GM23338 (cell line): ENCODE results near the gene KDM4B. TPM values are rescaled to one million over a fixed set of nuclear protein-coding genes. Genes with fewer than 3 reads are reported as not detected.

Experiments used
- ATAC-seq: fragments of 200-7000 bp; cut with Tn5 transposase; 3 replicates; pipeline ENCODE4 v1.9.1; 2020
- DNase-seq: peaks from one replicate; pipeline ENCODE4 v3.0.0-alpha.2; 2015; ENCODE audit warnings: low spot score
- H2AFZ ChIP-seq: fragments of 200-600 bp; sonication (generic); 2 replicates; pipeline ENCODE4 v1.8.0; 2016; ENCODE audit warnings: antibody characterized with exemption, mild to moderate bottlenecking, moderate library complexity
- H3F3A ChIP-seq: fragments of 200-600 bp; sonication (generic); replicated peaks from 2 replicates; pipeline ENCODE4 v1.8.0; 2017; ENCODE audit warnings: antibody characterized with exemption, mixed run types, low read depth
- H3K27ac ChIP-seq: fragments of 200-600 bp; sonication (generic); 2 replicates; pipeline ENCODE4 v1.6.1; 2016; ENCODE audit warnings: low read depth
- H3K27me3 ChIP-seq: fragments of 200-600 bp; sonication (generic); 2 replicates; pipeline ENCODE4 v1.8.0; 2016; ENCODE audit warnings: mild to moderate bottlenecking, mixed run types, moderate library complexity; ENCODE audit not compliant: insufficient read depth
- H3K36me3 ChIP-seq: fragments of 200-600 bp; sonication (generic); 2 replicates; pipeline ENCODE4 v1.8.0; 2016; ENCODE audit warnings: mild to moderate bottlenecking; ENCODE audit not compliant: insufficient read depth
- H3K4me1 ChIP-seq: fragments of 200-600 bp; sonication (generic); 2 replicates; pipeline ENCODE4 v1.8.0; 2016; ENCODE audit warnings: mild to moderate bottlenecking, moderate library complexity; ENCODE audit not compliant: insufficient read depth
- H3K4me2 ChIP-seq: fragments of 200-600 bp; sonication (generic); 2 replicates; pipeline ENCODE4 v1.7.1; 2017; ENCODE audit warnings: mixed run types
- H3K4me3 ChIP-seq: fragments of 200-600 bp; sonication (generic); 2 replicates; pipeline ENCODE4 v1.6.1; 2016; ENCODE audit warnings: mixed run types
- H3K79me2 ChIP-seq: fragments of 200-600 bp; sonication (generic); replicated peaks from 2 replicates; pipeline ENCODE4 v1.8.0; 2017; ENCODE audit warnings: mild to moderate bottlenecking; ENCODE audit not compliant: insufficient read depth
- H3K9me2 ChIP-seq: fragments of 200-600 bp; sonication (generic); 2 replicates; pipeline ENCODE4 v1.8.0; 2017; ENCODE audit not compliant: insufficient read depth
- H4K20me1 ChIP-seq: fragments of 200-600 bp; sonication (generic); replicated peaks from 2 replicates; pipeline ENCODE4 v1.8.0; 2017; ENCODE audit warnings: mild to moderate bottlenecking; ENCODE audit not compliant: insufficient read depth
- H3K27ac Mint-ChIP-seq: 2 replicates; pipeline ENCODE4 v1.8.0; 2020; ENCODE audit warnings: inconsistent platforms, mild to moderate bottlenecking, moderate library complexity, mixed read lengths
- H3K27me3 Mint-ChIP-seq: 3 replicates; pipeline ENCODE4 v1.8.0; 2022; ENCODE audit warnings: low read depth, mild to moderate bottlenecking, moderate library complexity, mixed read lengths, inconsistent platforms; ENCODE audit not compliant: insufficient read depth, poor library complexity
- H3K36me3 Mint-ChIP-seq: 3 replicates; pipeline ENCODE4 v1.8.0; 2021; ENCODE audit warnings: low read depth, mild to moderate bottlenecking, inconsistent platforms, moderate library complexity, mixed read lengths
- H3K4me1 Mint-ChIP-seq: 3 replicates; pipeline ENCODE4 v1.8.0; 2020; ENCODE audit warnings: mild to moderate bottlenecking, inconsistent platforms, mixed read lengths
- H3K4me3 Mint-ChIP-seq: 3 replicates; pipeline ENCODE4 v1.8.0; 2021; ENCODE audit warnings: moderate library complexity, mild to moderate bottlenecking, inconsistent platforms, mixed read lengths
- H3K9me3 Mint-ChIP-seq: 3 replicates; pipeline ENCODE4 v1.8.0; 2020; ENCODE audit warnings: moderate library complexity, mild to moderate bottlenecking, inconsistent platforms, mixed read lengths
- CREB1 ChIP-seq: fragments of 250-450 bp; sonication (Bioruptor Pico); IDR thresholded peaks from 2 replicates; pipeline ENCODE4 v1.5.0; 2020; ENCODE audit warnings: low read depth, mild to moderate bottlenecking, moderate library complexity
- ETS1 ChIP-seq: IDR thresholded peaks from 2 replicates; pipeline ENCODE4 v1.6.1; 2016; ENCODE audit warnings: antibody characterized with exemption
- EZH2 ChIP-seq: fragments of 200-600 bp; sonication (generic); IDR thresholded peaks from one replicate; pipeline ENCODE4 v1.8.0; 2017; ENCODE audit warnings: antibody characterized with exemption, mild to moderate bottlenecking, low read depth; ENCODE audit not compliant: unreplicated experiment
- EZH2phosphoT487 ChIP-seq: fragments of 200-600 bp; sonication (generic); IDR thresholded peaks from one replicate; pipeline ENCODE4 v1.8.1; 2018; ENCODE audit warnings: antibody characterized with exemption; ENCODE audit not compliant: unreplicated experiment
- JUNB ChIP-seq: IDR thresholded peaks from one replicate; pipeline ENCODE4 v1.6.1; 2016; ENCODE audit warnings: antibody characterized with exemption; ENCODE audit not compliant: unreplicated experiment
- NANOG ChIP-seq: IDR thresholded peaks from 2 replicates; pipeline ENCODE4 v1.6.1; 2016; ENCODE audit warnings: antibody characterized with exemption, borderline replicate concordance
- POLR2AphosphoS5 ChIP-seq: IDR thresholded peaks from 2 replicates; pipeline ENCODE4 v1.6.1; 2016; ENCODE audit warnings: antibody characterized with exemption, low read depth
- REST ChIP-seq: IDR thresholded peaks from one replicate; pipeline ENCODE4 v1.6.1; 2018; ENCODE audit warnings: antibody characterized with exemption; ENCODE audit not compliant: unreplicated experiment
- STAT1 ChIP-seq: IDR thresholded peaks from one replicate; pipeline ENCODE4 v1.6.1; 2016; ENCODE audit warnings: antibody characterized with exemption; ENCODE audit not compliant: unreplicated experiment
- ZNF114 ChIP-seq: fragments of 250-450 bp; sonication (Bioruptor Pico); IDR thresholded peaks from 2 replicates; pipeline ENCODE4 v1.5.0; 2020; ENCODE audit warnings: mild to moderate bottlenecking, moderate library complexity
- ZNF331 ChIP-seq: fragments of 250-450 bp; sonication (Bioruptor Pico); IDR thresholded peaks from 2 replicates; pipeline ENCODE4 v1.5.0; 2020; ENCODE audit warnings: low read depth, mild to moderate bottlenecking, moderate library complexity
- polyA plus RNA-seq: library from polyadenylated mRNA; unstranded; fragments of >200 nt; fragmentation: Nextera tagmentation; extraction: Ambion mirVana; gene quantifications from 2 replicates; pipeline ENCODE4 v1.2.1, GENCODE V29; 2016
- total RNA-seq: library from RNA; depleted of rRNA; stranded (reverse); fragments of >200 nt; shearing (Covaris generic); gene quantifications from 2 replicates; pipeline ENCODE4 v1.2.3, GENCODE V29; 2014
- TF ChIP-seq, protein P1 (sequence below): fragments of 250-450 bp; sonication (Bioruptor Pico); IDR thresholded peaks from 2 replicates; pipeline ENCODE4 v1.5.0; 2020; ENCODE audit warnings: mild to moderate bottlenecking, moderate library complexity
- TF ChIP-seq, protein P2 (sequence below), 2 experiments: fragments of 200-600 bp in 1 of 2; sonication (generic) in 1 of 2; conservative IDR thresholded peaks; 2 replicates each; pipeline versions ENCODE4 v1.5.1 to v1.6.1; 2016 to 2017; ENCODE audit warnings: antibody characterized with exemption in 2 of 2, low read depth in 2 of 2, mild to moderate bottlenecking in 2 of 2, moderate library complexity in 1 of 2

KDM4B gene
- total and polyA plus RNA-seq, 2 experiments from 2014 or later: 9.1 to 27.6 TPM

DNA sequence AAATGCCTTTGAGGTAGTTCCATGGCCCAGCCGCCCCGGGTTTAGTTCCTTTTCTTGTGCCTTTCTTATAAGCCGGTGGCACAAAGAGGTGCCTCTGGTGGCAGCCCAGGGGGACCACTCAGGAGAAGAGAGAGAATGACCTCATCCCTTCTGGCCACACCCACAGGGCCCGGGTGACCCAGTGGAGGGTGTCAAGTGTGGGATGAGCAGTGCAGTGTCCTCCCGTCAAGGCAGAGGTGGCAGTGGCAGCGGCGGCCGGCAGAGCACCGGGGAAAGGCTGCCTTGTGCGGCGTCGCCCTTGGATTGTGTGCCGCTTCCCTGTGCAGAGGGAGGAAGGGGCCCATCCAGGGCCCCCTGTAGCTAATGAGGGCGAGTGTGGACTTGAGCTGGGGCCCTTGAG, 47.9 kb downstream of the KDM4B start:
- H3K27me3 Mint-ChIP-seq: peaks cover 5% of the 10 kb centered on the region
- peaks cover 31% of the 10 kb centered on the region; the same call in 1 of the 2 replicates for H3K79me2 ChIP-seq
- H3K27me3 ChIP-seq: no peaks in the 10 kb centered on the region
- H3K9me3 Mint-ChIP-seq: peaks cover 7% of the 10 kb centered on the region; the same call in 1 of the 3 replicates
- H3K4me2 ChIP-seq: no peak overlapping the region
- 0 out of 2 replicates have a peak overlapping the region, but pooled peaks have one; percentile 32 for H3K27ac ChIP-seq
- H3K36me3 ChIP-seq: no peaks in the 10 kb centered on the region
- ATAC-seq: peak; percentile 70
- H3K36me3 Mint-ChIP-seq: peaks cover 6% of the 10 kb centered on the region; the same call in 2 of the 3 replicates
- no peaks in the 10 kb centered on the region for H3K9me2 ChIP-seq
- TF ChIP-seq, protein P1, sequence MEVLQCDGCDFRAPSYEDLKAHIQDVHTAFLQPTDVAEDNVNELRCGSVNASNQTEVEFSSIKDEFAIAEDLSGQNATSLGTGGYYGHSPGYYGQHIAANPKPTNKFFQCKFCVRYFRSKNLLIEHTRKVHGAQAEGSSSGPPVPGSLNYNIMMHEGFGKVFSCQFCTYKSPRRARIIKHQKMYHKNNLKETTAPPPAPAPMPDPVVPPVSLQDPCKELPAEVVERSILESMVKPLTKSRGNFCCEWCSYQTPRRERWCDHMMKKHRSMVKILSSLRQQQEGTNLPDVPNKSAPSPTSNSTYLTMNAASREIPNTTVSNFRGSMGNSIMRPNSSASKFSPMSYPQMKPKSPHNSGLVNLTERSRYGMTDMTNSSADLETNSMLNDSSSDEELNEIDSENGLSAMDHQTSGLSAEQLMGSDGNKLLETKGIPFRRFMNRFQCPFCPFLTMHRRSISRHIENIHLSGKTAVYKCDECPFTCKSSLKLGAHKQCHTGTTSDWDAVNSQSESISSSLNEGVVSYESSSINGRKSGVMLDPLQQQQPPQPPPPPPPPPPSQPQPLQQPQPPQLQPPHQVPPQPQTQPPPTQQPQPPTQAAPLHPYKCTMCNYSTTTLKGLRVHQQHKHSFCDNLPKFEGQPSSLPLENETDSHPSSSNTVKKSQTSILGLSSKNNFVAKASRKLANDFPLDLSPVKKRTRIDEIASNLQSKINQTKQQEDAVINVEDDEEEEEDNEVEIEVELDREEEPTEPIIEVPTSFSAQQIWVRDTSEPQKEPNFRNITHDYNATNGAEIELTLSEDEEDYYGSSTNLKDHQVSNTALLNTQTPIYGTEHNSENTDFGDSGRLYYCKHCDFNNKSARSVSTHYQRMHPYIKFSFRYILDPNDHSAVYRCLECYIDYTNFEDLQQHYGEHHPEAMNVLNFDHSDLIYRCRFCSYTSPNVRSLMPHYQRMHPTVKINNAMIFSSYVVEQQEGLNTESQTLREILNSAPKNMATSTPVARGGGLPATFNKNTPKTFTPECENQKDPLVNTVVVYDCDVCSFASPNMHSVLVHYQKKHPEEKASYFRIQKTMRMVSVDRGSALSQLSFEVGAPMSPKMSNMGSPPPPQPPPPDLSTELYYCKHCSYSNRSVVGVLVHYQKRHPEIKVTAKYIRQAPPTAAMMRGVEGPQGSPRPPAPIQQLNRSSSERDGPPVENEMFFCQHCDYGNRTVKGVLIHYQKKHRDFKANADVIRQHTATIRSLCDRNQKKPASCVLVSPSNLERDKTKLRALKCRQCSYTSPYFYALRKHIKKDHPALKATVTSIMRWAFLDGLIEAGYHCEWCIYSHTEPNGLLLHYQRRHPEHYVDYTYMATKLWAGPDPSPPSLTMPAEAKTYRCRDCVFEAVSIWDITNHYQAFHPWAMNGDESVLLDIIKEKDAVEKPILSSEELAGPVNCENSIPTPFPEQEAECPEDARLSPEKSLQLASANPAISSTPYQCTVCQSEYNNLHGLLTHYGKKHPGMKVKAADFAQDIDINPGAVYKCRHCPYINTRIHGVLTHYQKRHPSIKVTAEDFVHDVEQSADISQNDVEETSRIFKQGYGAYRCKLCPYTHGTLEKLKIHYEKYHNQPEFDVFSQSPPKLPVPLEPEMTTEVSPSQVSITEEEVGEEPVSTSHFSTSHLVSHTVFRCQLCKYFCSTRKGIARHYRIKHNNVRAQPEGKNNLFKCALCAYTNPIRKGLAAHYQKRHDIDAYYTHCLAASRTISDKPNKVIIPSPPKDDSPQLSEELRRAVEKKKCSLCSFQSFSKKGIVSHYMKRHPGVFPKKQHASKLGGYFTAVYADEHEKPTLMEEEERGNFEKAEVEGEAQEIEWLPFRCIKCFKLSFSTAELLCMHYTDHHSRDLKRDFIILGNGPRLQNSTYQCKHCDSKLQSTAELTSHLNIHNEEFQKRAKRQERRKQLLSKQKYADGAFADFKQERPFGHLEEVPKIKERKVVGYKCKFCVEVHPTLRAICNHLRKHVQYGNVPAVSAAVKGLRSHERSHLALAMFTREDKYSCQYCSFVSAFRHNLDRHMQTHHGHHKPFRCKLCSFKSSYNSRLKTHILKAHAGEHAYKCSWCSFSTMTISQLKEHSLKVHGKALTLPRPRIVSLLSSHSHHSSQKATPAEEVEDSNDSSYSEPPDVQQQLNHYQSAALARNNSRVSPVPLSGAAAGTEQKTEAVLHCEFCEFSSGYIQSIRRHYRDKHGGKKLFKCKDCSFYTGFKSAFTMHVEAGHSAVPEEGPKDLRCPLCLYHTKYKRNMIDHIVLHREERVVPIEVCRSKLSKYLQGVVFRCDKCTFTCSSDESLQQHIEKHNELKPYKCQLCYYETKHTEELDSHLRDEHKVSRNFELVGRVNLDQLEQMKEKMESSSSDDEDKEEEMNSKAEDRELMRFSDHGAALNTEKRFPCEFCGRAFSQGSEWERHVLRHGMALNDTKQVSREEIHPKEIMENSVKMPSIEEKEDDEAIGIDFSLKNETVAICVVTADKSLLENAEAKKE (CRISPR knock-in tag): no peak
- no peak for TF ChIP-seq STAT1
- TF ChIP-seq JUNB: no peak
- TF ChIP-seq ZNF331: no peak
- TF ChIP-seq REST: no peak
- TF ChIP-seq ZNF114 (CRISPR knock-in tag): no peak
- TF ChIP-seq CREB1 (CRISPR knock-in tag): no peak
- TF ChIP-seq, protein P2, sequence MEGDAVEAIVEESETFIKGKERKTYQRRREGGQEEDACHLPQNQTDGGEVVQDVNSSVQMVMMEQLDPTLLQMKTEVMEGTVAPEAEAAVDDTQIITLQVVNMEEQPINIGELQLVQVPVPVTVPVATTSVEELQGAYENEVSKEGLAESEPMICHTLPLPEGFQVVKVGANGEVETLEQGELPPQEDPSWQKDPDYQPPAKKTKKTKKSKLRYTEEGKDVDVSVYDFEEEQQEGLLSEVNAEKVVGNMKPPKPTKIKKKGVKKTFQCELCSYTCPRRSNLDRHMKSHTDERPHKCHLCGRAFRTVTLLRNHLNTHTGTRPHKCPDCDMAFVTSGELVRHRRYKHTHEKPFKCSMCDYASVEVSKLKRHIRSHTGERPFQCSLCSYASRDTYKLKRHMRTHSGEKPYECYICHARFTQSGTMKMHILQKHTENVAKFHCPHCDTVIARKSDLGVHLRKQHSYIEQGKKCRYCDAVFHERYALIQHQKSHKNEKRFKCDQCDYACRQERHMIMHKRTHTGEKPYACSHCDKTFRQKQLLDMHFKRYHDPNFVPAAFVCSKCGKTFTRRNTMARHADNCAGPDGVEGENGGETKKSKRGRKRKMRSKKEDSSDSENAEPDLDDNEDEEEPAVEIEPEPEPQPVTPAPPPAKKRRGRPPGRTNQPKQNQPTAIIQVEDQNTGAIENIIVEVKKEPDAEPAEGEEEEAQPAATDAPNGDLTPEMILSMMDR (conservative IDR thresholded peaks at IDR 0.05; ENCODE audit: low read depth in 2 of 2): no peak
- TF ChIP-seq NANOG: no peak
- TF ChIP-seq ETS1: no peak
- no peak for TF ChIP-seq EZH2phosphoT487
- TF ChIP-seq EZH2: no peak
- no peak for TF ChIP-seq POLR2AphosphoS5
- H4K20me1 ChIP-seq: peaks cover 10% of the 10 kb centered on the region
- H3K4me1 ChIP-seq: no peaks in the 10 kb centered on the region
- no peak overlapping the region for H2AFZ ChIP-seq
- 0 out of 2 replicates have a peak, but pooled peaks cover 8% of the 10 kb centered on the region for H3F3A ChIP-seq
- no peak overlapping the region for H3K4me3 ChIP-seq
- H3K4me1 Mint-ChIP-seq: no peaks in the 10 kb centered on the region
- H3K27ac Mint-ChIP-seq: no peak overlapping the region; the same call in 1 of the 2 replicates
- DNase-seq: no peak
- H3K4me3 Mint-ChIP-seq: no peak overlapping the region
